ENCODE measurements around the gene WFDC1.

The WFDC1 gene

GRCh38 chr16:84274515-84274914 lies 20.2 kb upstream of the WFDC1 start:
- FAIRE-seq = no peak

- no peak for FAIRE-seq
Observed at GRCh38 chr16:84275585-84276151, 19.0 kb upstream of the WFDC1 start.

GRCh38 chr16:84277244-84277823 lies 17.3 kb upstream of the WFDC1 start:
- no peak for FAIRE-seq

- no peak for FAIRE-seq
Observed at GRCh38 chr16:84278333-84278732, 16.3 kb upstream of the WFDC1 start.

- FAIRE-seq = no peak
Observed at GRCh38 chr16:84278968-84279367, 15.7 kb upstream of the WFDC1 start.

GRCh38 chr16:84279881-84280280 lies 14.8 kb upstream of the WFDC1 start:
- FAIRE-seq = no peak

- no peak for FAIRE-seq
Observed at GRCh38 chr16:84281074-84281473, 13.6 kb upstream of the WFDC1 start.

GRCh38 chr16:84282533-84282932 lies 12.1 kb upstream of the WFDC1 start:
- FAIRE-seq = no peak

GRCh38 chr16:84283314-84284153 lies 11.1 kb upstream of the WFDC1 start:
- no peak for FAIRE-seq

GRCh38 chr16:84284154-84284722 lies 10.4 kb upstream of the WFDC1 start:
- FAIRE-seq = no peak

GRCh38 chr16:84286578-84287240 lies 8.0 kb upstream of the WFDC1 start:
- no peak for FAIRE-seq

- no peak for FAIRE-seq
Observed at GRCh38 chr16:84288902-84289301, 5.8 kb upstream of the WFDC1 start.

- no peak for FAIRE-seq
Observed at GRCh38 chr16:84291226-84291625, 3.5 kb upstream of the WFDC1 start.

GRCh38 chr16:84292011-84292410 lies 2.7 kb upstream of the WFDC1 start:
- no peak for FAIRE-seq

GRCh38 chr16:84293406-84293805 lies 1.3 kb upstream of the WFDC1 start:
- no peak for FAIRE-seq

- no peak for FAIRE-seq
Observed at GRCh38 chr16:84294117-84294516, 561 bp upstream of the WFDC1 start.

GRCh38 chr16:84295203-84295860 lies 654 bp downstream of the WFDC1 start:
- FAIRE-seq = no peak

- no peak for FAIRE-seq
Observed at GRCh38 chr16:84298376-84298899, 3.8 kb downstream of the WFDC1 start.

GRCh38 chr16:84299734-84300440 lies 5.2 kb downstream of the WFDC1 start:
- FAIRE-seq = no peak

- FAIRE-seq = no peak
Observed at GRCh38 chr16:84302111-84302954, 7.7 kb downstream of the WFDC1 start.

GRCh38 chr16:84303023-84303422 lies 8.3 kb downstream of the WFDC1 start:
- no peak for FAIRE-seq
